Retinal pigment epithelial cell (primary cell): ENCODE measurements around the gene SCAPER.

Source experiments
- DNase-seq: peaks from one replicate; pipeline ENCODE4 v3.0.0-alpha.2; 2010; ENCODE audit warnings: low read depth
- H3K4me3 ChIP-seq: 2 replicates; pipeline ENCODE4 v1.5.1; 2011; ENCODE audit warnings: mild to moderate bottlenecking, low read length, control low read depth, moderate library complexity
- TF ChIP-seq, protein P1 (sequence below): conservative IDR thresholded peaks from 2 replicates; pipeline ENCODE4 v1.5.1; 2011; ENCODE audit warnings: low read depth, low read length, control low read depth, inconsistent platforms

Gene SCAPER

DNA sequence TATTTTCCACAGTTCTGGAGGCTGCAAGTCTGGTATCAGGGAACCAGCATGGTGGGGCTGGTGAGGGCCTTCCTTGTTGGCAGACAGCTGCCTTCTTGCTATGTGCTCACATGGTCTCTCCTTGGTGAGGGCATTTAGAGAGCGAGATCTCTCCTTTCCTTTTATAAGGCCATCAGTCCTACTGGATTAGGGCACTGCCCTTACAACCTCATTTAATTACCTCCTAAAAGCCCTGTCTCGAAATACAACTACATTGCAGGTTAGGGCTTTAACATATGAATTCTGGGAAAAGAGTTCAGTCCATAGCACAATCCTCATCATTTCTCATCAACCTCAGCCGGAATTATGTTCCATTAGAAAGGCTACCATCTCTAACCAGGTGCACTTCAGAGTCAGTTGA, 546.7 kb downstream of the SCAPER start:
- H3K4me3 ChIP-seq, result no peak overlapping the region
- TF ChIP-seq, protein P1, sequence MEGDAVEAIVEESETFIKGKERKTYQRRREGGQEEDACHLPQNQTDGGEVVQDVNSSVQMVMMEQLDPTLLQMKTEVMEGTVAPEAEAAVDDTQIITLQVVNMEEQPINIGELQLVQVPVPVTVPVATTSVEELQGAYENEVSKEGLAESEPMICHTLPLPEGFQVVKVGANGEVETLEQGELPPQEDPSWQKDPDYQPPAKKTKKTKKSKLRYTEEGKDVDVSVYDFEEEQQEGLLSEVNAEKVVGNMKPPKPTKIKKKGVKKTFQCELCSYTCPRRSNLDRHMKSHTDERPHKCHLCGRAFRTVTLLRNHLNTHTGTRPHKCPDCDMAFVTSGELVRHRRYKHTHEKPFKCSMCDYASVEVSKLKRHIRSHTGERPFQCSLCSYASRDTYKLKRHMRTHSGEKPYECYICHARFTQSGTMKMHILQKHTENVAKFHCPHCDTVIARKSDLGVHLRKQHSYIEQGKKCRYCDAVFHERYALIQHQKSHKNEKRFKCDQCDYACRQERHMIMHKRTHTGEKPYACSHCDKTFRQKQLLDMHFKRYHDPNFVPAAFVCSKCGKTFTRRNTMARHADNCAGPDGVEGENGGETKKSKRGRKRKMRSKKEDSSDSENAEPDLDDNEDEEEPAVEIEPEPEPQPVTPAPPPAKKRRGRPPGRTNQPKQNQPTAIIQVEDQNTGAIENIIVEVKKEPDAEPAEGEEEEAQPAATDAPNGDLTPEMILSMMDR, result no peak
- no peak for DNase-seq

DNA sequence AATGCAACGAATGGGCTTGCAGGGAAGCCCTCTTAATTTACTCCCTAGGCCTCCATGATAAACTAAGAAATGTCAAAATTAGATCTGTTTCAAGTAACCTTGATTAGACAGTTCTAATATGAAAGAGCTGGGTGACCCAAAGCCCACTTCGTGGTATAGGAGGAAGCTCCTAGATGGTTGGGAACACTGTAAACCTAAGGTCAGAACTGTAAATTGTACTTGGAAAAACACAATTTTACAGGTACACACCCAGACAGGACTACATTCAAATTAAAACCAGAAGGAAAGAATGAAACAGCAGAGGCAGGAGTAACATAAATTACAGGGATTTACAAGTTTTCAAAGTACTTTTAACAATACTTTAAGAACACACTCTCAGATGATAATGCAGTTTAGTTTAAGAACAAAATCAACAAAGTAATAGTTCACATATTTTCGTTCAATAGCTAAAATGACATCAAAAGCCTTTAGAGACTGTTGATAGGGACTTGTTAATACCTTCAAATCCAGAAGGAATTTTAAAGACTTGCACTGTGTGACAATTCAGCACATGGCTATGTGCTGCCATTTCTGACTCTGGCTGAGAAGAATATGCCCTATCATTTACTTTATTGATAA, 550.2 kb downstream of the SCAPER start:
- H3K4me3 ChIP-seq, result no peak overlapping the region
- TF ChIP-seq, protein P1, result no peak
- no peak for DNase-seq

DNA sequence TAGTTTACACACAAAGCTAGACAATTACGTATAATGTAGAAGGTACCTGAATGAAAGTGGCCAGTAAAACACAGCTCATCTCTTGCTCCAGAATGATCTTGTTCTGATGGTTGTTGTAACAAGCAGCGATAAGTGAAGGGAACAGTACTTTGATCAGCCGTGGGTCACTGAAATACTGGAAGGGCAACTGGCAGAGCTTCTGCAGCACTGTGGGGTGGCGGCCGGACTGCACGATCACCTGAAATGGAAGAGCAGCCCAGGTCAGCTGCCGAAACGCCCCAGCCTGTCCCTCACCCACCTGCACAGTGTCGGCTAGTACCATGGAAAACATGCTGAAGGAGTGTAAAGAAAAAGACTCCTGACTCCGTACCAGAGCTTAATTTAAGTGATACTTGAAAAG, 551.2 kb downstream of the SCAPER start:
- TF ChIP-seq, protein P1, result no peak
- no peak for DNase-seq
- no peak overlapping the region for H3K4me3 ChIP-seq

DNA sequence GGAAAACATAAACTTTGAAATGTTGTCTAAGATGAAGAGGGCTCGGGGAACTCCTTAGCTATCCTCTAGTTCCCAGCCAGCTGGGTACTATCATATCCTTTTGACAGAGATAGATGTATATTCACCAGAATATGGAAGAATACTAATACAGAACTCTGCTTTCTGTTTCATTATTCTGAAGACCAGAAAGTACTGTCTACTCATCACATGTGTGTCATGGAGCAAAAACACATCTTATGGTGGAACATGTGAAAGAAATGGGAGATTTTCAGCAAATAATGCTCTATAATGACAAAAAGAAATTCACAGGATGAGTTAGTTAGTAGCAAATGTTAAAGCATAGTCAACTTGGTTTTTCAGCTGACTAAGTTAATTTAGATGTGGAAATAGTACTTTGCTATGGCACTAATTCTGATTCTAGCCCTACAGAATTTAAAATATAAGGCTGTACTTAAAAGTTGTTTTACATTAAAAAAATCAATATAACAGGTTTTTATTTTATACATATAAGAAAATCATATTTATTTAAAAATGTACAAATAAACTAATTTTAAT, 552.0 kb downstream of the SCAPER start:
- no peak overlapping the region for H3K4me3 ChIP-seq
- TF ChIP-seq, protein P1, result no peak
- no peak for DNase-seq

DNA sequence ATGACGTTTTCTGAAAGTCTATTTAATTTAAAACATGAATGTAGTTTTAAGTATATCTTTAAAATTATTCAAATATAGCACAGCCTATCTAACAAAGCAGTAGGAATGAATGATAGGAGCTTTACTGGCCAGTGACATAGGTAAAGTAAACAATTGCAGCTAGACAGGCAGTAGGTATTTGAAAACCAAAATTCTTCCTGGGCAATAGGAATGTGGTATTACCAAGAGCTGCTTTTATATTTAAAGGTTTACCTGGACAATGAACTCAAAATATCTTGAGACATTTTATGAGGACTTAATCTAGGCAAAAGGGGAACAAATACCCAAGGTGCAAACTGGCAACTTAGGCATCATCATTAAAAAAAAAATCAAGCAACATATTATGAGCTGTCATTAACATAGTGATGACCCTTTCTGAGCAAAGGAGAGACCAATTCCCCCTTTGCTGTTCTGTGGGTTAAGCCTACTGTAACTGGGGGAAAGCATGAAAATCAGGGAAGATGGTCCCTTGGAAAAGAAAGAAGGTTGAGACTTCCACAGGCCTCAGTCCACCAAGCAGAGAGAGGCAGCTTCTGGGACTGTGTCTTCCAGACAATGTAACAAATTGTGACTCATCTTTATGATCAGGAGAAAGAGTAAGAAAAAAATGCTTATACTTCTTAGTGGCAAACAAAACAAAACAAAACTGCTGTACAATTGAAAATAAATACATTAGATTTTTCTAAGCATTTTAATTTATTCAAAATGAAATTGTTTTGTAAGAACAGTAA, 555.7 kb downstream of the SCAPER start:
- TF ChIP-seq, protein P1, result no peak
- no peak for DNase-seq
- no peak overlapping the region for H3K4me3 ChIP-seq

DNA sequence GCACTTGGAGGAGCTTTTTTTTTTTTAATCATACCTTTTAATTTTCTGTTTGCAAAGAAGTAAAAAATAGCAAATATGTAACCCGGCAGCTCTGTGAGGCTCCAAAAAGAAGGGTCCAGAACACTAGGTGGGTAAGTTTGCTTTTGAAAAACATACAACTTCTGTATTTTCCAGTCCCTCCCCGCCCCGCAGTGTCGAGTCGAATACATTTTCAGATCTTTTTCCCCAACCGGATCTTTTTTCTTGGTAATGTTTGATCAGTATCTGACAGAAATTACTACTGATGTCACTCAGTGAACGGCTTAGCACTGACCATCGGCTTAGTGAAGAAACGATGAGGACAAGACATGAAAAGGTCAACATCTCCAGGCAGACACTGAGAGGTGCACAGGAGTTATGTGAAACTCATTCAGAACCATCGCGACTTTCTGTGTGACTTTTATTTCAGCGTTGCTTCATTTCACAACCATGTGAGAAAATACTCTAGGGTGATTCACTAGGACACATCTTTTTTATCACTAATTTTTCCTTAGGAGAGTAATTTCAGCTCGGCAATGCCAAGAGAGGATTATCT, 557.6 kb downstream of the SCAPER start:
- TF ChIP-seq, protein P1, result no peak
- no peak overlapping the region for H3K4me3 ChIP-seq
- no peak for DNase-seq
